ENCODE data around the gene PCBD2. TPM values are rescaled to one million over a fixed set of nuclear protein-coding genes. Genes with fewer than 3 reads are reported as not detected.
A peak's percentile ranks its signal among the peaks of the same experiment; 100 is the strongest.

PCBD2 gene
- polyA plus RNA-seq, 3 donors, result 9.0 to 12.6 (median 9.0) TPM

GRCh38 chr5:134945041-134945440, 40.1 kb downstream of the PCBD2 start:
- Histone ChIP-seq H3K27me3 (ENCODE audit: control insufficient read depth in 2 of 2, insufficient read depth in 2 of 2, low read length in 2 of 2) (no peaks in the 10 kb centered on the region), H3K79me2 (ENCODE audit: insufficient read depth, low read length) (no peaks in the 10 kb centered on the region), H2AFZ (ENCODE audit: insufficient read depth, low read depth, low read length, poor library complexity, severe bottlenecking) (no peak overlapping the region), H3K9ac (ENCODE audit: insufficient read depth, low read length, poor library complexity, severe bottlenecking) (no peak overlapping the region), H3K4me1 (ENCODE audit: control insufficient read depth in 1 of 2, insufficient read depth in 2 of 2, low read length in 2 of 2) (no peaks in the 10 kb centered on the region), H3K4me2 (replicated peaks; ENCODE audit: extremely low read depth, low read length, poor library complexity, severe bottlenecking) (no peak overlapping the region), H4K20me1 (ENCODE audit: insufficient read depth, low read length) (no peaks in the 10 kb centered on the region), H3K4me3 (replicated peaks in 1 of 3; ENCODE audit: low read depth in 2 of 3, low read length in 3 of 3) (no peak overlapping the region), H3K36me3 (replicated peaks in 1 of 2; ENCODE audit: control insufficient read depth in 1 of 2, insufficient read depth in 2 of 2, low read length in 2 of 2) (peaks cover 0 to 14% of the 10 kb centered on the region in 2 donors), H3K27ac (ENCODE audit: low read depth in 1 of 2, low read length in 2 of 2) (no peak overlapping the region), H3K9me3 (replicated peaks in 1 of 2; ENCODE audit: control insufficient read depth in 1 of 2, insufficient read depth in 1 of 2, low read length in 2 of 2) (no peaks in the 10 kb centered on the region)
- H3K4me1 Mint-ChIP-seq, result peaks cover 6% of the 10 kb centered on the region
- no peak overlapping the region for H3K4me3 Mint-ChIP-seq
- no peak for DNase-seq
- H3K27me3 Mint-ChIP-seq (ENCODE audit: low read depth in 3 of 3), result no peaks in the 10 kb centered on the region
- TF ChIP-seq CTCF (IDR thresholded peaks at IDR 0.05), result no peak
- intact Hi-C loops (cut with micrococcal nuclease), result no loop called here
- no CpG with 5 or more reads among the region's 2 CpGs for WGBS (ENCODE audit: insufficient coverage)
- no peak overlapping the region for H3K27ac Mint-ChIP-seq
- H3K9me3 Mint-ChIP-seq, result no peaks in the 10 kb centered on the region
- H3K36me3 Mint-ChIP-seq, result peaks cover 17 to 19% of the 10 kb centered on the region in 2 donors

DNA sequence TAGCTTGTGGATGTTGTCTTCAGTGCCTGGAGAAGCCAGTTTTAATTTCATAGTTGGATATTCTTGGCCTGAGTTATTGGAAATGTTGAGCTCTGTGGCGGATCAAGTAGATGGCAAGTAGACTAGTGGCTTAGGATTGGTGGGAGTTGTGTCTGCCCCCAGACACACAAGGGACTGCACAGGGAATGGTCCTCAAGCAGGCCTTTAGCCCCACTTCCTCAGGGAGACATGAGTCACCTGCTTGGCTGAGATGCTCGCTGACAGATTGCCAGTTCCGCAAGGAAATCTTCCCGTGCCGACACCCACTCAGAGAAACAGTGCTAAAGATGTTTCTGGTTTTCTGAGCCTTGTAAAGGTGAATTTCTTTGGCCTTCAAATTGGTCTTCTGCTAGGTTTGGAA, 44.0 kb downstream of the PCBD2 start:
- Mint-ChIP-seq H3K4me1 (peaks cover 6% of the 10 kb centered on the region), H3K27ac (peak overlapping the region in 2 of 7 donors; percentile 0 to 64), H3K9me3 (peaks cover 2 to 9% (median 5%) of the 10 kb centered on the region in 7 donors), H3K4me3 (no peak overlapping the region), H3K27me3 (ENCODE audit: low read depth in 3 of 3) (no peaks in the 10 kb centered on the region), H3K36me3 (peaks cover 10 to 16% of the 10 kb centered on the region in 2 donors)
- H3K4me1 ChIP-seq (ENCODE audit: control insufficient read depth in 1 of 2, insufficient read depth in 2 of 2, low read length in 2 of 2), result no peaks in the 10 kb centered on the region
- intact Hi-C loops (cut with micrococcal nuclease), result no loop called here
- TF ChIP-seq CTCF (IDR thresholded peaks at IDR 0.05), result no peak
- 70% methylated on average over 2 of the region's 5 CpGs for WGBS (ENCODE audit: insufficient coverage)
- no peak overlapping the region for H3K9ac ChIP-seq (ENCODE audit: insufficient read depth, low read length, poor library complexity, severe bottlenecking)
- H3K79me2 ChIP-seq (ENCODE audit: insufficient read depth, low read length), result no peaks in the 10 kb centered on the region
- no peak overlapping the region for H3K4me2 ChIP-seq (replicated peaks; ENCODE audit: extremely low read depth, low read length, poor library complexity, severe bottlenecking)
- peaks cover 0 to 1% of the 10 kb centered on the region in 2 donors for H3K36me3 ChIP-seq (replicated peaks in 1 of 2; ENCODE audit: control insufficient read depth in 1 of 2, insufficient read depth in 2 of 2, low read length in 2 of 2)
- no peak for DNase-seq
- H3K9me3 ChIP-seq (replicated peaks in 1 of 2; ENCODE audit: control insufficient read depth in 1 of 2, insufficient read depth in 1 of 2, low read length in 2 of 2), result peaks cover 4 to 6% of the 10 kb centered on the region in 2 donors
- H3K4me3 ChIP-seq (replicated peaks in 1 of 3; ENCODE audit: low read depth in 2 of 3, low read length in 3 of 3), result no peak overlapping the region
- no peak overlapping the region for H3K27ac ChIP-seq (ENCODE audit: low read depth in 1 of 2, low read length in 2 of 2)
- no peaks in the 10 kb centered on the region for H4K20me1 ChIP-seq (ENCODE audit: insufficient read depth, low read length)
- no peak overlapping the region for H2AFZ ChIP-seq (ENCODE audit: insufficient read depth, low read depth, low read length, poor library complexity, severe bottlenecking)
- no peaks in the 10 kb centered on the region for H3K27me3 ChIP-seq (ENCODE audit: control insufficient read depth in 2 of 2, insufficient read depth in 2 of 2, low read length in 2 of 2)

Measured in CD14-positive monocyte (primary cell).